GM12878 (cell line): ENCODE measurements around the gene TMPRSS12. TPM values are rescaled to one million over a fixed set of nuclear protein-coding genes. Genes with fewer than 3 reads are reported as not detected.

Experiments
- ATAC-seq: fragments of 200-7000 bp; cut with Tn5 transposase; 3 replicates; pipeline ENCODE4 v1.9.1; 2020; ENCODE audit warnings: mild to moderate bottlenecking, moderate library complexity
- BruUV-seq: library from RNA; stranded (reverse); fragments of 400-500 nt; replicated peaks from 2 replicates; lab custom pipeline; 2021; lab: Mats Ljungman, UMichigan
- CTCF ChIA-PET: fragments of 300-600 bp; sonication (Branson Sonifier 250); formaldehyde crosslinking; extraction: SDS; loops from one replicate; lab custom pipeline; 2021; ENCODE audit warnings: inconsistent platforms; lab: Yijun Ruan, JAX
- POLR2A ChIA-PET: fragments of 350-600 bp; formaldehyde crosslinking; extraction: SDS; loops from one replicate; lab custom pipeline; 2021; ENCODE audit warnings: inconsistent platforms; lab: Charles Lee
- RAD21 ChIA-PET: fragments of 300-600 bp; sonication (Branson Sonifier 250); formaldehyde crosslinking; loops from one replicate; lab custom pipeline; 2023; ENCODE audit warnings: antibody characterized with exemption; ENCODE audit not compliant: unreplicated experiment; lab: Charles Lee
- SMC1A ChIA-PET: fragments of 300-600 bp; sonication (Branson Sonifier 250); formaldehyde crosslinking; loops from one replicate; lab custom pipeline; 2023; ENCODE audit not compliant: unreplicated experiment, uncharacterized antibody; lab: Charles Lee
- DNase-seq: peaks from one replicate; pipeline ENCODE4 v3.0.0-alpha.2; 2011; ENCODE audit warnings: low read depth, low spot score
- FAIRE-seq: peaks from 3 replicates; lab custom pipeline; 2011; peaks lifted over from hg19 to GRCh38; lab: Jason Lieb, UNC
- H2AFZ ChIP-seq: 2 replicates; pipeline ENCODE4 v1.6.0; 2011; ENCODE audit warnings: low read depth, low read length, control low read depth; ENCODE audit not compliant: control insufficient read depth
- H3K27ac ChIP-seq: 2 replicates; pipeline ENCODE4 v1.5.1; 2011; ENCODE audit warnings: control low read depth; ENCODE audit not compliant: control insufficient read depth, insufficient read depth
- H3K27me3 ChIP-seq, 2 experiments: replicated peaks in 1 of 2; 2 replicates each; pipeline versions ENCODE4 v1.6.0 to v1.6.1; 2011; ENCODE audit warnings: low read length in 1 of 2; ENCODE audit not compliant: control insufficient read depth in 2 of 2, insufficient read depth in 2 of 2
- H3K36me3 ChIP-seq, 2 experiments: 2 replicates each; pipeline ENCODE4 v1.5.1; 2011; ENCODE audit warnings: low read length in 1 of 2; ENCODE audit not compliant: control insufficient read depth in 2 of 2, insufficient read depth in 2 of 2
- H3K4me1 ChIP-seq: 2 replicates; pipeline ENCODE4 v1.6.1; 2011; ENCODE audit warnings: mild to moderate bottlenecking, low read length, moderate library complexity, mixed read lengths; ENCODE audit not compliant: control insufficient read depth, insufficient read depth
- H3K4me2 ChIP-seq: 2 replicates; pipeline ENCODE4 v1.6.0; 2011; ENCODE audit warnings: control low read depth; ENCODE audit not compliant: control insufficient read depth, insufficient read depth
- H3K4me3 ChIP-seq: fragments of 200-600 bp; sonication (generic); 2 replicates; pipeline ENCODE4 v1.5.1; 2016
- H3K79me2 ChIP-seq: 2 replicates; pipeline ENCODE4 v1.6.0; 2011; ENCODE audit warnings: low read length; ENCODE audit not compliant: control insufficient read depth, insufficient read depth
- H3K9ac ChIP-seq: 2 replicates; pipeline ENCODE4 v1.8.0; 2011; ENCODE audit warnings: low read length, control low read depth, mixed read lengths; ENCODE audit not compliant: control insufficient read depth, insufficient read depth
- H3K9me3 ChIP-seq: replicated peaks from 3 replicates; pipeline ENCODE4 v1.5.1; 2011; ENCODE audit warnings: mild to moderate bottlenecking, low read length; ENCODE audit not compliant: control insufficient read depth, insufficient read depth
- H4K20me1 ChIP-seq: 2 replicates; pipeline ENCODE4 v1.6.0; 2011; ENCODE audit not compliant: control insufficient read depth, insufficient read depth
- BRCA1 ChIP-seq: IDR thresholded peaks from 2 replicates; pipeline ENCODE4 v1.6.1; 2011; ENCODE audit warnings: low read depth, low read length, improper control_type of control experiment
- CBX3 ChIP-seq: fragments of 200-600 bp; sonication (generic); IDR thresholded peaks from 2 replicates; pipeline ENCODE4 v1.6.1; 2016; ENCODE audit warnings: low read depth, borderline replicate concordance
- CHD1 ChIP-seq: IDR thresholded peaks from 2 replicates; pipeline ENCODE4 v1.6.1; 2012; ENCODE audit warnings: low read depth, low read length, improper control_type of control experiment
- MYC ChIP-seq: IDR thresholded peaks from 2 replicates; pipeline ENCODE4 v1.6.1; 2011; ENCODE audit warnings: mild to moderate bottlenecking, low read length, moderate library complexity, inconsistent platforms; ENCODE audit not compliant: insufficient read depth, insufficient replicate concordance, insufficient read length, severe bottlenecking
- NR2C2 ChIP-seq: IDR thresholded peaks from 2 replicates; pipeline ENCODE4 v1.6.1; 2011; ENCODE audit warnings: borderline replicate concordance, low read depth; ENCODE audit not compliant: control insufficient read depth, insufficient read length
- POLR2AphosphoS2 ChIP-seq: IDR thresholded peaks from 2 replicates; pipeline ENCODE4 v1.6.1; 2011; ENCODE audit warnings: low read depth, mild to moderate bottlenecking, low read length, improper control_type of control experiment, moderate library complexity
- RB1 ChIP-seq: fragments of 450-650 bp; formaldehyde crosslinking; IDR thresholded peaks from 2 replicates; pipeline ENCODE4 v1.6.1; 2017; ENCODE audit warnings: mild to moderate bottlenecking, borderline replicate concordance
- TARDBP ChIP-seq: IDR thresholded peaks from 2 replicates; pipeline ENCODE4 v1.6.1; 2016; ENCODE audit warnings: borderline replicate concordance
- WGBS: methylation state at CpG from one replicate; pipeline ENCODE4 v1.1.6; 2016; ENCODE audit warnings: low lambda C conversion rate; ENCODE audit not compliant: insufficient replicate concordance, insufficient coverage; ENCODE audit errors: missing lambda C conversion rate; 5-methylcytosine and 5-hydroxymethylcytosine counted together
- in situ Hi-C: fragments of 300-500 bp; cut with MboI; formaldehyde crosslinking; loops from 9 replicates; pipeline ENCODE4 v1.14.3; 2018; ENCODE audit warnings: mixed read lengths
- intact Hi-C: fragments of 100-400 bp; cut with micrococcal nuclease; formaldehyde crosslinking; loops from one replicate; pipeline ENCODE4 v1.14.2; 2022; ENCODE audit not compliant: unreplicated experiment
- polyA plus RNA-seq, 11 experiments: library from polyadenylated mRNA; depleted of rRNA in 4 of 11; unstranded in 6 of 11; stranded (reverse) in 5 of 11; fragments of >200 nt; fragmentation: Nextera tagmentation in 4 of 11; fragmentation: Illumina TruSeq in 1 of 11; extraction: Ambion mirVana in 4 of 11; extraction: Trizol in 1 of 11; gene quantifications; 1 replicate in 1 of 11; 2 replicates in 10 of 11; pipeline versions ENCODE4 v1.2.1 to v1.2.3, GENCODE V29; 2011 to 2016; ENCODE audit warnings: inconsistent platforms in 2 of 11, missing spikeins in 2 of 11, low read depth in 1 of 11
- total RNA-seq, 4 experiments: library from RNA; depleted of rRNA in 3 of 4; stranded (reverse); fragments of >200 nt in 3 of 4; fragmentation: Illumina TruSeq in 1 of 4; extraction: Trizol in 1 of 4; gene quantifications; 2 replicates each; pipeline versions ENCODE4 v1.2.1 to v1.2.3, GENCODE V29; 2013 to 2021
- TF ChIP-seq, protein P1 (sequence below): IDR thresholded peaks from 2 replicates; pipeline ENCODE4 v1.6.1; 2012; ENCODE audit warnings: low read depth, low read length, improper control_type of control experiment

Gene TMPRSS12
- total and polyA plus RNA-seq, 10 of the 15 experiments (the other 5 are each of a cell fraction or from before 2014, with no cell fraction given), result not detected

DNA sequence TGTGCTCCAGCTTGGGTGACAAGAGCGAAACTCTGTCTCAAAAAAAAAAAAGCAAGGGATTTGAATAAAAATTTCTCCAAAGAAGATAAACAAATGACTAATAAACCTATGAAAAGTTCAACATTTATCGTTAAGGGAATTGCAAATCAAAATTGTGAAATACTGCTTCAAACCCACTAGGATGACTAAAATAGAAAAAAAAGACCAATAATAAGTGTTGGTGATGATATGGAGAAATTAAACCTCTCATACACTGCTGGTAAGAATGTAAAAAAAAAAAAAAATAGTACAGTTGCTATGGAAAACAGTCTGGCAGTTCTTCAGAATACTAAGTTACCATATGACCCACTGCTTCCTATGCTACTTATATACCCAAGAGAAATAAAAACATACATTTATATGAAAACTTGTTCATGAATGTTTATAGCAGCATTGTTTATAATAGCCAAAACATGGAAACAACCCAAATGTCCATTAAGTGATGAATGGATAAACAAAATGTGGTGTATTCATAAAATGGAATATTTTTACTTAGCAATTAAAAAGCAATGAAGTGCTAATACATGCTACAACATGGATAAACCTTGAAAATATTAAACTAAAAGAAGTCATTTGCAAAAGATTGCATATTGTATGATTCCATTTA is 39.4 kb upstream of the TMPRSS12 start:
- Histone ChIP-seq H3K4me2 (no peak overlapping the region), H2AFZ (no peak overlapping the region), H3K79me2 (no peaks in the 10 kb centered on the region), H3K27me3 (no peaks in the 10 kb centered on the region), H3K9ac (no peak overlapping the region), H3K9me3 (peaks cover 18% of the 10 kb centered on the region), H3K36me3 (peaks cover 2 to 17% of the 10 kb centered on the region in 2 experiments), H3K27ac (no peak overlapping the region), H3K4me1 (no peaks in the 10 kb centered on the region), H3K4me3 (no peak overlapping the region), H4K20me1 (no peaks in the 10 kb centered on the region)
- RAD21 ChIA-PET, result no interaction called here
- CTCF ChIA-PET, result interaction anchor here (0.6 kb wide), 1 partner anchor 370 kb away, joined by 5 read pairs; no protein-coding TSS in a partner anchor
- no peak for FAIRE-seq
- DNase-seq, result no peak
- TF ChIP-seq NR2C2 (no peak), MYC (no peak), BRCA1 (no peak), CHD1 (no peak), CBX3 (no peak), TARDBP (no peak), RB1 (no peak), POLR2AphosphoS2 (no peak)
- TF ChIP-seq, protein P1, sequence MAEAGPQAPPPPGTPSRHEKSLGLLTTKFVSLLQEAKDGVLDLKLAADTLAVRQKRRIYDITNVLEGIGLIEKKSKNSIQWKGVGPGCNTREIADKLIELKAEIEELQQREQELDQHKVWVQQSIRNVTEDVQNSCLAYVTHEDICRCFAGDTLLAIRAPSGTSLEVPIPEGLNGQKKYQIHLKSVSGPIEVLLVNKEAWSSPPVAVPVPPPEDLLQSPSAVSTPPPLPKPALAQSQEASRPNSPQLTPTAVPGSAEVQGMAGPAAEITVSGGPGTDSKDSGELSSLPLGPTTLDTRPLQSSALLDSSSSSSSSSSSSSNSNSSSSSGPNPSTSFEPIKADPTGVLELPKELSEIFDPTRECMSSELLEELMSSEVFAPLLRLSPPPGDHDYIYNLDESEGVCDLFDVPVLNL, result no peak
- ATAC-seq, result no peak
- POLR2A ChIA-PET, result no interaction called here
- in situ Hi-C loops (no loop called here), intact Hi-C loops (no loop called here)
- SMC1A ChIA-PET, result interaction anchor here (0.7 kb wide), 1 partner anchor 18 kb away, joined by 4 read pairs; no protein-coding TSS in a partner anchor
- no TSS peak for BruUV-seq
- 100% methylated on average over 2 of the region's 2 CpGs for WGBS
